Dedifferentiated amniotic fluid mesenchymal stem cell (primary cell): ENCODE data around the gene SRMS.

ENCODE experiments used
- DNase-seq: peaks from one replicate; pipeline ENCODE4 v3.0.0-alpha.2; 2016; ENCODE audit errors: extremely low spot score

SRMS gene

GRCh38 chr20:63547725-63548480 is at the start of gene SRMS:
SRMS (minus strand) TSS chr20:63547749; CDS start chr20:63547463, 286 bp downstream.
- no peak for DNase-seq

GRCh38 chr20:63596423-63596822 is 48.9 kb upstream of the SRMS start:
- DNase-seq: no peak

- DNase-seq: no peak
Observed at GRCh38 chr20:63595416-63596127, 48.0 kb upstream of the SRMS start.

GRCh38 chr20:63594043-63594561 is 46.6 kb upstream of the SRMS start:
- DNase-seq: no peak

- no peak for DNase-seq
Observed at GRCh38 chr20:63592661-63593060, 45.1 kb upstream of the SRMS start.

- DNase-seq: no peak
Observed at GRCh38 chr20:63591786-63592355, 44.3 kb upstream of the SRMS start.

- DNase-seq: no peak
Observed at GRCh38 chr20:63591147-63591533, 43.6 kb upstream of the SRMS start.

GRCh38 chr20:63590218-63591146 is 42.9 kb upstream of the SRMS start:
- no peak for DNase-seq

GRCh38 chr20:63589261-63590217 is 42.0 kb upstream of the SRMS start:
- no peak for DNase-seq

GRCh38 chr20:63588641-63589041 is 41.1 kb upstream of the SRMS start:
- DNase-seq: no peak

- no peak for DNase-seq
Observed at GRCh38 chr20:63587776-63588591, 40.4 kb upstream of the SRMS start.

- DNase-seq: no peak
Observed at GRCh38 chr20:63587256-63587655, 39.7 kb upstream of the SRMS start.

- DNase-seq: no peak
Observed at GRCh38 chr20:63586797-63587196, 39.2 kb upstream of the SRMS start.

GRCh38 chr20:63585616-63586565 is 38.3 kb upstream of the SRMS start:
- no peak for DNase-seq

GRCh38 chr20:63582382-63583063 is 35.0 kb upstream of the SRMS start:
- no peak for DNase-seq

GRCh38 chr20:63580796-63581461 is 33.4 kb upstream of the SRMS start:
- no peak for DNase-seq

- DNase-seq: no peak
Observed at GRCh38 chr20:63579017-63579694, 31.6 kb upstream of the SRMS start.
